HepG2 (cell line): Measurements from ENCODE around the gene FAM131C. TPM values are rescaled to one million over a fixed set of nuclear protein-coding genes. Genes with fewer than 3 reads are reported as not detected.
"Not testable (repeated sequence)": the region's sequence is repeated elsewhere in the genome, so short reads cannot be mapped to it uniquely, and the experiment has no call there.

Source experiments
- ATAC-seq: fragments of 200-7000 bp; cut with Tn5 transposase; 3 replicates; pipeline ENCODE4 v1.9.1; 2020; ENCODE audit warnings: mild to moderate bottlenecking, moderate library complexity
- BruUV-seq: library from RNA; stranded (reverse); fragments of 400-500 nt; replicated peaks from 2 replicates; lab custom pipeline; 2021; lab: Mats Ljungman, UMichigan
- CTCF ChIA-PET: fragments of 300-600 bp; formaldehyde crosslinking; extraction: SDS; loops from one replicate; lab custom pipeline; 2021; ENCODE audit warnings: low total read pairs, inconsistent platforms, low intra/inter-chr PET ratio; lab: Yijun Ruan, JAX
- POLR2A ChIA-PET: fragments of 350-600 bp; sonication (Branson Sonifier 250); formaldehyde crosslinking; loops from one replicate; lab custom pipeline; 2020; ENCODE audit warnings: antibody characterized with exemption, inconsistent platforms; lab: Yijun Ruan, JAX
- DNase-seq: peaks from one replicate; pipeline ENCODE4 v3.0.0-alpha.2; 2015; ENCODE audit warnings: low spot score
- FAIRE-seq: peaks from 3 replicates; lab custom pipeline; 2011; peaks lifted over from hg19 to GRCh38; lab: Jason Lieb, UNC
- H2AFZ ChIP-seq: one replicate; pipeline ENCODE4 v1.6.1; 2011; ENCODE audit warnings: low read length, inconsistent platforms
- H3K27ac ChIP-seq: fragments of 300-600 bp; 3 replicates; pipeline ENCODE4 v1.8.0; 2011; ENCODE audit warnings: mixed run types, mild to moderate bottlenecking, mixed read lengths, low read length, inconsistent platforms; ENCODE audit not compliant: insufficient read depth; ENCODE audit errors: extremely low read length
- H3K27me3 ChIP-seq, 2 experiments: fragments of 200-600 bp in 1 of 2; 2 replicates in 1 of 2; 3 replicates in 1 of 2; pipeline versions ENCODE4 v1.6.0 to v1.8.0; 2011; ENCODE audit warnings: low read length in 2 of 2, mild to moderate bottlenecking in 2 of 2, moderate library complexity in 2 of 2, inconsistent platforms in 1 of 2; ENCODE audit not compliant: insufficient read depth in 2 of 2, control insufficient read depth in 1 of 2
- H3K36me3 ChIP-seq, 2 experiments: fragments of 200-600 bp in 1 of 2; replicated peaks in 1 of 2; 2 replicates in 1 of 2; 3 replicates in 1 of 2; pipeline versions ENCODE4 v1.5.1 to v1.8.0; 2011; ENCODE audit warnings: low read length in 2 of 2, inconsistent platforms in 1 of 2; ENCODE audit not compliant: insufficient read depth in 2 of 2, control insufficient read depth in 1 of 2
- H3K4me1 ChIP-seq: 2 replicates; pipeline ENCODE4 v1.5.1; 2012; ENCODE audit warnings: low read length, inconsistent platforms; ENCODE audit not compliant: insufficient read depth
- H3K4me2 ChIP-seq: 2 replicates; pipeline ENCODE4 v1.6.0; 2011; ENCODE audit warnings: low read depth, low read length, inconsistent platforms
- H3K4me3 ChIP-seq, 3 experiments: fragments of 200-600 bp in 1 of 3; sonication (generic), shearing (Covaris generic) in 1 of 3; replicated peaks in 1 of 3; 2 replicates each; pipeline ENCODE4 v1.5.1; 2011 to 2016; ENCODE audit warnings: low read length in 3 of 3, inconsistent platforms in 2 of 3, low read depth in 2 of 3, mild to moderate bottlenecking in 2 of 3, control low read depth in 1 of 3, mixed read lengths in 1 of 3; ENCODE audit not compliant: insufficient read depth in 1 of 3
- H3K79me2 ChIP-seq: one replicate; pipeline ENCODE4 v1.6.1; 2011; ENCODE audit warnings: low read length, inconsistent platforms; ENCODE audit not compliant: insufficient read depth
- H3K9ac ChIP-seq: 2 replicates; pipeline ENCODE4 v1.6.0; 2011; ENCODE audit warnings: mild to moderate bottlenecking, low read depth, low read length, inconsistent platforms; ENCODE audit not compliant: insufficient read depth
- H3K9me3 ChIP-seq: 2 replicates; pipeline ENCODE4 v1.5.1; 2012; ENCODE audit warnings: mild to moderate bottlenecking, low read length
- H4K20me1 ChIP-seq: 2 replicates; pipeline ENCODE4 v1.6.0; 2011; ENCODE audit warnings: inconsistent platforms, mild to moderate bottlenecking, low read length, moderate library complexity; ENCODE audit not compliant: insufficient read depth
- ELK4 ChIP-seq: sonication (generic); formaldehyde crosslinking; IDR thresholded peaks from 2 replicates; pipeline ENCODE4 v1.9.0; 2021; ENCODE audit warnings: missing genetic modification reagents, borderline replicate concordance
- IRF9 ChIP-seq: sonication (generic); formaldehyde crosslinking; IDR thresholded peaks from 2 replicates; pipeline ENCODE4 v1.8.0; 2022; ENCODE audit warnings: missing genetic modification reagents, mild to moderate bottlenecking, borderline replicate concordance
- MTF2 ChIP-seq: sonication (generic); formaldehyde crosslinking; IDR thresholded peaks from 2 replicates; pipeline ENCODE4 v1.5.0; 2020; ENCODE audit warnings: missing genetic modification reagents, borderline replicate concordance
- ZNF230 ChIP-seq: sonication (generic); formaldehyde crosslinking; IDR thresholded peaks from 2 replicates; pipeline ENCODE4 v1.4.0; 2020; ENCODE audit warnings: mild to moderate bottlenecking, missing genetic modification reagents
- ZNF260 ChIP-seq: sonication (generic); formaldehyde crosslinking; IDR thresholded peaks from 2 replicates; pipeline ENCODE4 v1.4.0; 2020; ENCODE audit warnings: missing genetic modification reagents, low read depth, mild to moderate bottlenecking, borderline replicate concordance
- ZNF781 ChIP-seq: sonication (generic); formaldehyde crosslinking; IDR thresholded peaks from 2 replicates; pipeline ENCODE4 v1.5.1; 2020; ENCODE audit warnings: borderline replicate concordance, mild to moderate bottlenecking, missing genetic modification reagents; ENCODE audit errors: not compliant biosample characterization
- WGBS: methylation state at CpG from one replicate; pipeline ENCODE4 v1.1.6; 2017; ENCODE audit warnings: low lambda C conversion rate; 5-methylcytosine and 5-hydroxymethylcytosine counted together
- in situ Hi-C: cut with HindIII; loops from 2 replicates; pipeline ENCODE4 v1.10.0; 2017; ENCODE audit warnings: low pct_unique_long_range_greater_than_20kb; ENCODE audit not compliant: extremely low pct_ligation_motif_present
- intact Hi-C: fragments of 100-400 bp; cut with micrococcal nuclease; formaldehyde crosslinking; loops from one replicate; pipeline ENCODE4 v1.10.0; 2022; ENCODE audit not compliant: unreplicated experiment
- polyA plus RNA-seq, 8 experiments: library from polyadenylated mRNA; depleted of rRNA in 3 of 8; stranded (reverse) in 7 of 8; unstranded in 1 of 8; fragments of >200 nt; fragmentation: Illumina TruSeq in 4 of 8; extraction: Trizol in 4 of 8; gene quantifications; 2 replicates each; pipeline versions ENCODE4 v1.2.1 to v1.2.3, GENCODE V29; 2011 to 2016; ENCODE audit warnings: low read depth in 4 of 8, missing spikeins in 1 of 8, mixed read lengths in 1 of 8; ENCODE audit not compliant: insufficient read depth in 1 of 8
- total RNA-seq, 5 experiments: library from RNA; depleted of rRNA; stranded (reverse); fragments of >200 nt; fragmentation: Illumina TruSeq; extraction: Trizol; gene quantifications; 2 replicates each; pipeline ENCODE4 v1.2.3, GENCODE V29; 2016; ENCODE audit warnings: low read depth in 1 of 5
- TF ChIP-seq, protein P1 (sequence below): sonication (generic); formaldehyde crosslinking; IDR thresholded peaks from 2 replicates; pipeline ENCODE4 v1.4.0; 2020; ENCODE audit warnings: missing genetic modification reagents, mild to moderate bottlenecking, borderline replicate concordance
- TF ChIP-seq, protein P2 (sequence below): sonication (generic); formaldehyde crosslinking; IDR thresholded peaks from 2 replicates; pipeline ENCODE4 v1.5.0; 2020; ENCODE audit warnings: mild to moderate bottlenecking, missing genetic modification reagents

The FAM131C gene
- total and polyA plus RNA-seq, 2 of the 13 experiments (the other 11 are each of a cell fraction or from before 2014, with no cell fraction given): 0.07 TPM; not detected in 1

GRCh38 chr1:16041200-16041599, 32.3 kb downstream of the FAM131C start:
- intact Hi-C loops: no loop called here
- FAIRE-seq (no peak), DNase-seq (no peak), ATAC-seq (no peak)
- in situ Hi-C loops: no loop called here
- BruUV-seq: no TSS peak
- no peaks in the 10 kb centered on the region for H4K20me1 ChIP-seq
- no peak overlapping the region for H3K4me3 ChIP-seq
- no peaks in the 10 kb centered on the region for H3K79me2 ChIP-seq
- CTCF ChIA-PET: no interaction called here
- H3K27me3 ChIP-seq: peaks cover 13 to 37% of the 10 kb centered on the region in 2 experiments
- H3K4me2 ChIP-seq: no peak overlapping the region
- 7% methylated on average over 7 of the region's 8 CpGs for whole genome bisulfite sequencing
- H3K4me1 ChIP-seq: no peaks in the 10 kb centered on the region
- H3K9ac ChIP-seq: no peak overlapping the region
- H2AFZ ChIP-seq: no peak overlapping the region
- H3K36me3 ChIP-seq: no peaks in the 10 kb centered on the region
- no peak for TF ChIP-seq ZNF230 (CRISPR knock-in tag)
- TF ChIP-seq ZNF781 (CRISPR knock-in tag): no peak
- no peak for TF ChIP-seq ZNF260 (CRISPR knock-in tag)
- no peak for TF ChIP-seq IRF9 (CRISPR knock-in tag)
- TF ChIP-seq, protein P1, sequence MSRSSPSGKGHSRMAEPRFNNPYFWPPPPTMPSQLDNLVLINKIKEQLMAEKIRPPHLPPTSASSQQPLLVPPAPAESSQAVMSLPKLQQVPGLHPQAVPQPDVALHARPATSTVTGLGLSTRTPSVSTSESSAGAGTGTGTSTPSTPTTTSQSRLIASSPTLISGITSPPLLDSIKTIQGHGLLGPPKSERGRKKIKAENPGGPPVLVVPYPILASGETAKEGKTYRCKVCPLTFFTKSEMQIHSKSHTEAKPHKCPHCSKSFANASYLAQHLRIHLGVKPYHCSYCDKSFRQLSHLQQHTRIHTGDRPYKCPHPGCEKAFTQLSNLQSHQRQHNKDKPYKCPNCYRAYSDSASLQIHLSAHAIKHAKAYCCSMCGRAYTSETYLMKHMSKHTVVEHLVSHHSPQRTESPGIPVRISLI (CRISPR knock-in tag): no peak
- TF ChIP-seq MTF2 (CRISPR knock-in tag): no peak
- no peak for TF ChIP-seq ELK4 (CRISPR knock-in tag)
- TF ChIP-seq, protein P2, sequence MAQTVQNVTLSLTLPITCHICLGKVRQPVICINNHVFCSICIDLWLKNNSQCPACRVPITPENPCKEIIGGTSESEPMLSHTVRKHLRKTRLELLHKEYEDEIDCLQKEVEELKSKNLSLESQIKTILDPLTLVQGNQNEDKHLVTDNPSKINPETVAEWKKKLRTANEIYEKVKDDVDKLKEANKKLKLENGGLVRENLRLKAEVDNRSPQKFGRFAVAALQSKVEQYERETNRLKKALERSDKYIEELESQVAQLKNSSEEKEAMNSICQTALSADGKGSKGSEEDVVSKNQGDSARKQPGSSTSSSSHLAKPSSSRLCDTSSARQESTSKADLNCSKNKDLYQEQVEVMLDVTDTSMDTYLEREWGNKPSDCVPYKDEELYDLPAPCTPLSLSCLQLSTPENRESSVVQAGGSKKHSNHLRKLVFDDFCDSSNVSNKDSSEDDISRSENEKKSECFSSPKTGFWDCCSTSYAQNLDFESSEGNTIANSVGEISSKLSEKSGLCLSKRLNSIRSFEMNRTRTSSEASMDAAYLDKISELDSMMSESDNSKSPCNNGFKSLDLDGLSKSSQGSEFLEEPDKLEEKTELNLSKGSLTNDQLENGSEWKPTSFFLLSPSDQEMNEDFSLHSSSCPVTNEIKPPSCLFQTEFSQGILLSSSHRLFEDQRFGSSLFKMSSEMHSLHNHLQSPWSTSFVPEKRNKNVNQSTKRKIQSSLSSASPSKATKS: no peak
- H3K27ac ChIP-seq: no peak overlapping the region
- POLR2A ChIA-PET: no interaction called here
- no peaks in the 10 kb centered on the region for H3K9me3 ChIP-seq

- H2AFZ ChIP-seq, FAIRE-seq, H3K9ac ChIP-seq, in situ Hi-C loops, H3K4me1 ChIP-seq, H3K4me2 ChIP-seq, intact Hi-C loops, H3K4me3 ChIP-seq, CTCF ChIA-PET, H3K36me3 ChIP-seq, POLR2A ChIA-PET, H3K79me2 ChIP-seq, H3K27ac ChIP-seq, BruUV-seq, H3K9me3 ChIP-seq, H4K20me1 ChIP-seq, ATAC-seq, DNase-seq: not testable (repeated sequence)
- H3K27me3 ChIP-seq: peaks cover 12 to 37% of the 10 kb centered on the region in 2 experiments
- WGBS: 0% methylated on average over 1 of the region's 8 CpGs
These were observed 33.6 kb downstream of the FAM131C start for GRCh38 chr1:16039871-16040270.
